ENCODE data around the gene LITAF.
"Not testable (repeated sequence)": the region's sequence is repeated elsewhere in the genome, so short reads cannot be mapped to it uniquely, and the experiment has no call there.

LITAF gene

GRCh38 chr16:11561856-11562255 is 24.9 kb downstream of the LITAF start:
- Histone ChIP-seq H3K27me3 (ENCODE audit: control insufficient read depth, insufficient read depth, low read length) (no peaks in the 10 kb centered on the region), H3K27ac (ENCODE audit: low read depth, low read length) (peak overlapping the region; percentile 6), H3K4me1 (ENCODE audit: control insufficient read depth, insufficient read depth, low read length) (no peaks in the 10 kb centered on the region), H3K36me3 (ENCODE audit: control insufficient read depth, insufficient read depth, low read length) (no peaks in the 10 kb centered on the region), H3K9ac (ENCODE audit: low read length) (no peak overlapping the region), H3K4me3 (ENCODE audit: low read length) (no peak overlapping the region)

GRCh38 chr16:11561454-11561805 is 25.3 kb downstream of the LITAF start:
- no peak overlapping the region for H3K4me3 ChIP-seq (ENCODE audit: low read length)
- H3K27me3 ChIP-seq (ENCODE audit: control insufficient read depth, insufficient read depth, low read length) = no peaks in the 10 kb centered on the region
- no peak overlapping the region for H3K9ac ChIP-seq (ENCODE audit: low read length)
- H3K27ac ChIP-seq (ENCODE audit: low read depth, low read length) = no peak overlapping the region
- no peaks in the 10 kb centered on the region for H3K4me1 ChIP-seq (ENCODE audit: control insufficient read depth, insufficient read depth, low read length)
- peaks cover 3% of the 10 kb centered on the region for H3K36me3 ChIP-seq (ENCODE audit: control insufficient read depth, insufficient read depth, low read length)

- no peak overlapping the region for H3K27ac ChIP-seq (ENCODE audit: low read depth, low read length)
- H3K4me3 ChIP-seq (ENCODE audit: low read length) = no peak overlapping the region
- no peaks in the 10 kb centered on the region for H3K27me3 ChIP-seq (ENCODE audit: control insufficient read depth, insufficient read depth, low read length)
- peaks cover 8% of the 10 kb centered on the region for H3K36me3 ChIP-seq (ENCODE audit: control insufficient read depth, insufficient read depth, low read length)
- no peak overlapping the region for H3K9ac ChIP-seq (ENCODE audit: low read length)
- no peaks in the 10 kb centered on the region for H3K4me1 ChIP-seq (ENCODE audit: control insufficient read depth, insufficient read depth, low read length)
Measured at GRCh38 chr16:11560701-11561453, 25.8 kb downstream of the LITAF start.

GRCh38 chr16:11558308-11558823 is 28.4 kb downstream of the LITAF start:
- Histone ChIP-seq H3K36me3 (ENCODE audit: control insufficient read depth, insufficient read depth, low read length) (peaks cover 17% of the 10 kb centered on the region), H3K27ac (ENCODE audit: low read depth, low read length) (peak overlapping the region; percentile 48)
- H3K27me3 ChIP-seq (ENCODE audit: control insufficient read depth, insufficient read depth, low read length); H3K9ac ChIP-seq (ENCODE audit: low read length); H3K4me3 ChIP-seq (ENCODE audit: low read length); H3K4me1 ChIP-seq (ENCODE audit: control insufficient read depth, insufficient read depth, low read length): not testable (repeated sequence)

GRCh38 chr16:11557801-11558200 is 28.9 kb downstream of the LITAF start:
- Histone ChIP-seq H3K4me1 (ENCODE audit: control insufficient read depth, insufficient read depth, low read length) (no peaks in the 10 kb centered on the region), H3K9ac (ENCODE audit: low read length) (no peak overlapping the region), H3K4me3 (ENCODE audit: low read length) (no peak overlapping the region), H3K27ac (ENCODE audit: low read depth, low read length) (peak overlapping the region; percentile 48), H3K36me3 (ENCODE audit: control insufficient read depth, insufficient read depth, low read length) (peaks cover 23% of the 10 kb centered on the region), H3K27me3 (ENCODE audit: control insufficient read depth, insufficient read depth, low read length) (no peaks in the 10 kb centered on the region)

- Histone ChIP-seq H3K27ac (ENCODE audit: low read depth, low read length) (peak overlapping the region; percentile 14), H3K4me1 (ENCODE audit: control insufficient read depth, insufficient read depth, low read length) (no peaks in the 10 kb centered on the region), H3K36me3 (ENCODE audit: control insufficient read depth, insufficient read depth, low read length) (peaks cover 23% of the 10 kb centered on the region), H3K27me3 (ENCODE audit: control insufficient read depth, insufficient read depth, low read length) (no peaks in the 10 kb centered on the region), H3K9ac (ENCODE audit: low read length) (no peak overlapping the region), H3K4me3 (ENCODE audit: low read length) (no peak overlapping the region)
Measured at GRCh38 chr16:11556945-11557720, 29.6 kb downstream of the LITAF start.

GRCh38 chr16:11556214-11556819 is 30.4 kb downstream of the LITAF start:
- Histone ChIP-seq H3K9ac (ENCODE audit: low read length) (no peak overlapping the region), H3K36me3 (ENCODE audit: control insufficient read depth, insufficient read depth, low read length) (peaks cover 23% of the 10 kb centered on the region), H3K4me3 (ENCODE audit: low read length) (no peak overlapping the region), H3K27ac (ENCODE audit: low read depth, low read length) (no peak overlapping the region), H3K27me3 (ENCODE audit: control insufficient read depth, insufficient read depth, low read length) (no peaks in the 10 kb centered on the region), H3K4me1 (ENCODE audit: control insufficient read depth, insufficient read depth, low read length) (no peaks in the 10 kb centered on the region)

GRCh38 chr16:11554053-11554452 is 32.7 kb downstream of the LITAF start:
- Histone ChIP-seq H3K4me1 (ENCODE audit: control insufficient read depth, insufficient read depth, low read length) (no peaks in the 10 kb centered on the region), H3K27me3 (ENCODE audit: control insufficient read depth, insufficient read depth, low read length) (no peaks in the 10 kb centered on the region), H3K4me3 (ENCODE audit: low read length) (no peak overlapping the region), H3K9ac (ENCODE audit: low read length) (no peak overlapping the region), H3K36me3 (ENCODE audit: control insufficient read depth, insufficient read depth, low read length) (peaks cover 33% of the 10 kb centered on the region), H3K27ac (ENCODE audit: low read depth, low read length) (no peak overlapping the region)

GRCh38 chr16:11553371-11553770 is 33.3 kb downstream of the LITAF start:
- no peaks in the 10 kb centered on the region for H3K4me1 ChIP-seq (ENCODE audit: control insufficient read depth, insufficient read depth, low read length)
- no peak overlapping the region for H3K9ac ChIP-seq (ENCODE audit: low read length)
- no peaks in the 10 kb centered on the region for H3K27me3 ChIP-seq (ENCODE audit: control insufficient read depth, insufficient read depth, low read length)
- no peak overlapping the region for H3K4me3 ChIP-seq (ENCODE audit: low read length)
- no peak overlapping the region for H3K27ac ChIP-seq (ENCODE audit: low read depth, low read length)
- peaks cover 33% of the 10 kb centered on the region for H3K36me3 ChIP-seq (ENCODE audit: control insufficient read depth, insufficient read depth, low read length)

- H3K4me1 ChIP-seq (ENCODE audit: control insufficient read depth, insufficient read depth, low read length) = no peaks in the 10 kb centered on the region
- no peak overlapping the region for H3K27ac ChIP-seq (ENCODE audit: low read depth, low read length)
- H3K36me3 ChIP-seq (ENCODE audit: control insufficient read depth, insufficient read depth, low read length) = peaks cover 33% of the 10 kb centered on the region
Measured at GRCh38 chr16:11552440-11552839, 34.3 kb downstream of the LITAF start.

GRCh38 chr16:11551842-11552241 is 34.9 kb downstream of the LITAF start:
- Histone ChIP-seq H3K4me3 (ENCODE audit: low read length) (no peak overlapping the region), H3K9ac (ENCODE audit: low read length) (no peak overlapping the region), H3K36me3 (ENCODE audit: control insufficient read depth, insufficient read depth, low read length) (peaks cover 33% of the 10 kb centered on the region), H3K27me3 (ENCODE audit: control insufficient read depth, insufficient read depth, low read length) (no peaks in the 10 kb centered on the region), H3K27ac (ENCODE audit: low read depth, low read length) (no peak overlapping the region), H3K4me1 (ENCODE audit: control insufficient read depth, insufficient read depth, low read length) (no peaks in the 10 kb centered on the region)

More at GRCh38 chr16:11552440-11552839, 34.3 kb downstream of the LITAF start:
- Histone ChIP-seq H3K27me3 (ENCODE audit: control insufficient read depth, insufficient read depth, low read length) (no peaks in the 10 kb centered on the region), H3K4me3 (ENCODE audit: low read length) (no peak overlapping the region), H3K9ac (ENCODE audit: low read length) (no peak overlapping the region)

GRCh38 chr16:11550791-11551498 is 35.8 kb downstream of the LITAF start:
- H3K4me3 ChIP-seq (ENCODE audit: low read length) = no peak overlapping the region
- H3K27ac ChIP-seq (ENCODE audit: low read depth, low read length) = no peak overlapping the region
- H3K4me1 ChIP-seq (ENCODE audit: control insufficient read depth, insufficient read depth, low read length) = no peaks in the 10 kb centered on the region
- H3K27me3 ChIP-seq (ENCODE audit: control insufficient read depth, insufficient read depth, low read length) = no peaks in the 10 kb centered on the region
- H3K36me3 ChIP-seq (ENCODE audit: control insufficient read depth, insufficient read depth, low read length) = peaks cover 25% of the 10 kb centered on the region
- no peak overlapping the region for H3K9ac ChIP-seq (ENCODE audit: low read length)
